Pancreas (tissue), 10 donors: ENCODE data around the gene CSH1. TPM values are rescaled to one million over a fixed set of nuclear protein-coding genes. Genes with fewer than 3 reads are reported as not detected.
A peak's percentile ranks its signal among the peaks of the same experiment; 100 is the strongest.
"Not testable (repeated sequence)": the region's sequence is repeated elsewhere in the genome, so short reads cannot be mapped to it uniquely, and the experiment has no call there.

Experiments used
- ATAC-seq, 4 donors: fragments of 200-7000 bp; cut with Tn5 transposase; one replicate each; pipeline versions ENCODE4 v1.8.0 to v1.9.1; 2020; ENCODE audit warnings: mild to moderate bottlenecking in 4 of 4, moderate library complexity in 4 of 4
- DNase-seq, 6 donors: peaks; one replicate each; pipeline ENCODE4 v3.0.0-alpha.2; 2020
- FAIRE-seq: peaks from 2 replicates; lab custom pipeline; 2012; peaks lifted over from hg19 to GRCh38; lab: Jason Lieb, UNC
- H3K27ac ChIP-seq, 4 donors: fragments of 200-600 bp; sonication (generic); 1 replicate in 3 of 4; 2 replicates in 1 of 4; pipeline versions ENCODE4 v1.5.0 to v1.8.0; 2020
- H3K27me3 ChIP-seq, 4 donors: fragments of 200-600 bp; one replicate each; pipeline ENCODE4 v1.8.0; 2021
- H3K36me3 ChIP-seq, 3 donors: fragments of 200-600 bp; sonication (generic) in 1 of 3; one replicate each; pipeline versions ENCODE4 v1.5.0 to v1.8.0; 2020 to 2021
- H3K4me1 ChIP-seq, 3 donors: fragments of 200-600 bp; one replicate each; pipeline ENCODE4 v1.8.0; 2021
- H3K4me3 ChIP-seq, 4 donors: fragments of 200-600 bp; sonication (generic) in 2 of 4; one replicate each; pipeline versions ENCODE4 v1.5.0 to v1.8.0; 2020 to 2021
- H3K9me3 ChIP-seq, 4 donors: fragments of 200-600 bp; one replicate each; pipeline ENCODE4 v1.8.0; 2021
- CTCF ChIP-seq, 4 donors: fragments of 200-600 bp; sonication (generic) in 3 of 4; IDR thresholded peaks; one replicate each; pipeline versions ENCODE4 v1.5.0 to v1.8.0; 2021; ENCODE audit warnings: antibody characterized with exemption in 4 of 4
- WGBS, 2 donors: extraction: QIAGEN DNeasy Blood & Tissue Kit; methylation state at CpG; one replicate each; pipeline ENCODE4 v1.1.7; 2013; 5-methylcytosine and 5-hydroxymethylcytosine counted together
- intact Hi-C, 3 donors: fragments of 100-400 bp; cut with DNase I; formaldehyde crosslinking; loops; one replicate each; pipeline versions ENCODE4 v1.11.1 to v1.14.2; 2022
- polyA plus RNA-seq, 2 donors: library from polyadenylated mRNA; stranded (reverse); fragments of 200-250 nt; gene quantifications; one replicate each; pipeline ENCODE4 v1.2.3, GENCODE V29; 2013
- total RNA-seq, 6 donors: library from RNA; stranded (reverse); fragmentation: NEBNext Ultra II Directional in 4 of 6; extraction: Animal tissue kit (Norgen Biotek cat#: 25700) in 4 of 6; gene quantifications; one replicate each; pipeline versions ENCODE4 v1.2.1 to v1.2.4, GENCODE V29; 2021 to 2023
- donor health status: healthy with polysubstance abuse.
- donor health status: DM: no; HTN: no; CAD: no; lungs with moderate emphysema.
- donor health status: DM: no; HTN: no; CAD: no.
- donor health status: control.
- donor health status: control.
- donor health status: Bipolar disorder and iron deficiency.
- donor health status: DM: yes; HTN: yes; CAD: no.
- donor health status: DM: no; HTN: no; CAD: no.
- donor health status: DM: no; HTN: no; CAD: no.
- donor health status: DM: yes; HTN: yes; CAD: no.

Gene CSH1
- total and polyA plus RNA-seq, 8 donors: not detected

- DNase-seq, H3K36me3 ChIP-seq, H3K4me1 ChIP-seq, intact Hi-C loops, H3K9me3 ChIP-seq, ATAC-seq, H3K4me3 ChIP-seq, FAIRE-seq, H3K27me3 ChIP-seq, H3K27ac ChIP-seq: not testable (repeated sequence)
- 42 to 43% methylated on average over 11 of the region's 11 CpGs for WGBS, 2 donors
Observed at GRCh38 chr17:63892316-63893037, 3.9 kb downstream of the CSH1 start.

- intact Hi-C loops, H3K36me3 ChIP-seq, FAIRE-seq, DNase-seq, H3K4me3 ChIP-seq, H3K4me1 ChIP-seq, H3K27me3 ChIP-seq, H3K27ac ChIP-seq, H3K9me3 ChIP-seq: not testable (repeated sequence)
- peak in 3 of 4 donors; percentile 59 to 87 (median 84) for ATAC-seq
- TF ChIP-seq CTCF (IDR thresholded peaks at IDR 0.05): peak in 2 of 4 donors; percentile 14
- WGBS, 2 donors: 20 to 27% methylated on average over 13 of the region's 13 CpGs
Observed at GRCh38 chr17:63889026-63889848, 7.1 kb downstream of the CSH1 start.

- intact Hi-C loops, H3K36me3 ChIP-seq, H3K4me3 ChIP-seq, H3K27ac ChIP-seq, ATAC-seq, H3K27me3 ChIP-seq, DNase-seq, H3K9me3 ChIP-seq, FAIRE-seq, H3K4me1 ChIP-seq: not testable (repeated sequence)
- 83 to 88% methylated on average over 11 of the region's 11 CpGs for WGBS, 2 donors
Observed at GRCh38 chr17:63885119-63885518, 11.3 kb downstream of the CSH1 start.

GRCh38 chr17:63882626-63883126 lies 13.7 kb downstream of the CSH1 start:
- H3K4me1 ChIP-seq, DNase-seq, H3K4me3 ChIP-seq, H3K9me3 ChIP-seq, H3K27me3 ChIP-seq, FAIRE-seq, ATAC-seq, H3K27ac ChIP-seq, intact Hi-C loops, H3K36me3 ChIP-seq: not testable (repeated sequence)
- 70 to 79% methylated on average over 9 of the region's 9 CpGs for WGBS, 2 donors

GRCh38 chr17:63881935-63882601 lies 14.3 kb downstream of the CSH1 start, which contains the start of gene GH2:
Gene GH2 (minus strand): TSS chr17:63881944. CDS start chr17:63881801, 143 bp downstream.
- H3K36me3 ChIP-seq: no peaks in the 10 kb centered on the region
- WGBS, 2 donors: 31 to 45% methylated on average over 12 to 15 of the region's 15 CpGs
- TF ChIP-seq CTCF (IDR thresholded peaks at IDR 0.05): peak; percentile 24 to 47 (median 34)
- no peak within 1 kb of the TSS for H3K4me3 ChIP-seq
- intact Hi-C loops: no loop called here
- no peaks in the 10 kb centered on the region for H3K4me1 ChIP-seq
- H3K9me3 ChIP-seq: no peaks in the 10 kb centered on the region
- H3K27me3 ChIP-seq: no peaks in the 10 kb centered on the region
- DNase-seq (peak in 5 of 6 donors; percentile 27 to 62 (median 53)), FAIRE-seq (no peak), ATAC-seq (peak; percentile 55 to 94 (median 90))
- H3K27ac ChIP-seq: no peak within 1 kb of the TSS

GRCh38 chr17:63881337-63881736 lies 15.0 kb downstream of the CSH1 start:
- H3K4me3 ChIP-seq, FAIRE-seq, H3K27ac ChIP-seq, H3K36me3 ChIP-seq, DNase-seq, H3K4me1 ChIP-seq, H3K27me3 ChIP-seq, H3K9me3 ChIP-seq, intact Hi-C loops: not testable (repeated sequence)
- ATAC-seq: peak in 3 of 4 donors; percentile 24 to 39 (median 26)
- WGBS, 2 donors: 61 to 63% methylated on average over 11 of the region's 11 CpGs
